DMS153 treated with DMSO at 0.1 percent for 48 hours (cell line): ENCODE measurements around the gene AMBRA1.
"Not testable (repeated sequence)": the region's sequence is repeated elsewhere in the genome, so short reads cannot be mapped to it uniquely, and the experiment has no call there.

Experiments
- DNase-seq: peaks from one replicate; lab custom pipeline; 2025; ENCODE audit not compliant: unreplicated experiment; lab: John Stamatoyannopoulos, UW

The AMBRA1 gene

GRCh38 chr11:46616551-46617133 lies 22.8 kb upstream of the AMBRA1 start:
- DNase-seq = no peak

GRCh38 chr11:46615756-46616155 lies 21.9 kb upstream of the AMBRA1 start:
- DNase-seq = no peak

GRCh38 chr11:46612326-46612725 lies 18.5 kb upstream of the AMBRA1 start:
- DNase-seq = no peak

GRCh38 chr11:46611526-46612304 lies 17.9 kb upstream of the AMBRA1 start:
- DNase-seq = no peak

- DNase-seq = no peak
Measured at GRCh38 chr11:46609386-46609785, 15.6 kb upstream of the AMBRA1 start.

- no peak for DNase-seq
Measured at GRCh38 chr11:46607516-46607915, 13.7 kb upstream of the AMBRA1 start.

GRCh38 chr11:46604796-46605195 lies 11.0 kb upstream of the AMBRA1 start:
- no peak for DNase-seq

GRCh38 chr11:46603704-46604308 lies 10.0 kb upstream of the AMBRA1 start:
- DNase-seq = no peak

- no peak for DNase-seq
Measured at GRCh38 chr11:46601129-46601528, 7.3 kb upstream of the AMBRA1 start.

GRCh38 chr11:46600194-46600960 lies 6.6 kb upstream of the AMBRA1 start:
- no peak for DNase-seq

- DNase-seq = no peak
Measured at GRCh38 chr11:46599340-46600193, 5.7 kb upstream of the AMBRA1 start.

GRCh38 chr11:46597609-46598219 lies 3.9 kb upstream of the AMBRA1 start:
- no peak for DNase-seq

- no peak for DNase-seq
Measured at GRCh38 chr11:46597155-46597554, 3.3 kb upstream of the AMBRA1 start.

- DNase-seq = no peak
Measured at GRCh38 chr11:46594785-46595184, 962 bp upstream of the AMBRA1 start.

- no peak for DNase-seq
Measured at GRCh38 chr11:46594374-46594700, 514 bp upstream of the AMBRA1 start.

- no peak for DNase-seq
Measured at GRCh38 chr11:46590740-46591605, 2.9 kb downstream of the AMBRA1 start.

GRCh38 chr11:46588915-46589314 lies 4.9 kb downstream of the AMBRA1 start:
- no peak for DNase-seq

- DNase-seq = no peak
Measured at GRCh38 chr11:46588131-46588530, 5.7 kb downstream of the AMBRA1 start.

GRCh38 chr11:46583513-46583912 lies 10.3 kb downstream of the AMBRA1 start:
- DNase-seq = not testable (repeated sequence)
